HG02623 (cell line): Measurements from ENCODE around the gene PBX2.
A peak's percentile ranks its signal among the peaks of the same experiment; 100 is the strongest.
"Not testable (repeated sequence)": the region's sequence is repeated elsewhere in the genome, so short reads cannot be mapped to it uniquely, and the experiment has no call there.

Experiments used
- ATAC-seq: cut with Tn5 transposase; IDR thresholded peaks from one replicate; pipeline ENCODE4 v1.9.1; 2021; ENCODE audit warnings: moderate library complexity; ENCODE audit not compliant: unreplicated experiment

PBX2 gene

DNA sequence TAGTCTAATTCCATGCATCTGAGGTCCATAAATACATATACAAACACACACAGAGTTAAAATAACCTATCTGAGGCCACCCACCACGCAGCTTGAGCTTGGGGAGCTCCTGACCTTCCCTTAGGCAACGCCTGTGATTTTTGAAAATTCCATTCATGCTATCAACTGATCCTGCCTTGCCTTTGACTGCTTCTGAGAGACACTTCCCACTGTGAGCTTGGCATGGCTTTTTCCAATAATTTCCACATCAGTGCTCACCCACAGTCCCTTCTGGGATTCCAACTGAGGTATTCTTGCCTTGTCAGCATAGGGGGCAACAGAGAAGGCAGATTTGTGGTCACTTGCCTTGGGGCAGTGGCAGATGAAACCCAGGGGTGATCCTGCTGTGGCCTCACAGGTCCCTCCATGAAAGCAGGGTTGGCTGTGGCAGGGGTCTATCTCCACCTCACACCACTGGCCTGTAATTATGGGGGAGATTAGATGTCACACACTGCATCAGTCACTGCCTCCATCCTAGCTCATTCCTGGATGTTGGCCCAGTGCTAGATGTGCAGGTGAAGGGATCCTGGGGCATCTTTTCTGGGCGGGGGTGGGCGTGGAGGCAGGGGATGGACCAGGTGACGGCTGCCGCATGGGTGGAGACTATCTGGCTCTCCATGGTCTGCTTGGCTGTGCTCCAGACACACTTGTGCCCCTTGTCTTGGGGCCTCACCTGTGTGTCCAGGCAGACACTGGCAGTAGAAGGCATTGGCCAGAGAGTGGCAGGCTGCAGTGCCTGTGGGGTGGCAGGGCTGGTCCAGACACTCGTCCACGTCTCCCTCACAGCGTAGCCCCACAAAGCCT is 13.6 kb upstream of the PBX2 start:
- ATAC-seq: no peak

DNA sequence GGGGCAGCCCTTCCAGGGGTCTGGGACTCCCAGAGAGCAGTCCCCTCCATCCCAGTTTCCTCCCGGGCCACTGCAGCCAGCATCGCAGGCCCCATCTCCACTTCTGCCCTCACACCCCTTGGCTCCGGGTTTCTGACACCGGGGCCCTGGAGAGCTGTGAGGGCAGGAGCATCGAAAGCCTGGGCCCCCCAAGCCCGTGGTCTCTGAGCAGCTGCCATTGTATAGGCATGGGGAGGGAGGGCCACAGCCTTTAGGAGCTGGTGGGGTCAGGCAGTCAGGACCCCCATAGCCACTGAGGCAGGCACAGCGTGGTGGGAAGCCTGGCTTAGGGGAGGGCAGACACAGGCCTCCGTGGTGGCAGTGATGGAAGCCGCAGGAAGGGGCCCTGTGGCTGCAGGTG is 12.2 kb upstream of the PBX2 start:
- ATAC-seq: no peak

GRCh38 chr6:32200711-32201475 is 10.9 kb upstream of the PBX2 start:
- ATAC-seq: no peak

DNA sequence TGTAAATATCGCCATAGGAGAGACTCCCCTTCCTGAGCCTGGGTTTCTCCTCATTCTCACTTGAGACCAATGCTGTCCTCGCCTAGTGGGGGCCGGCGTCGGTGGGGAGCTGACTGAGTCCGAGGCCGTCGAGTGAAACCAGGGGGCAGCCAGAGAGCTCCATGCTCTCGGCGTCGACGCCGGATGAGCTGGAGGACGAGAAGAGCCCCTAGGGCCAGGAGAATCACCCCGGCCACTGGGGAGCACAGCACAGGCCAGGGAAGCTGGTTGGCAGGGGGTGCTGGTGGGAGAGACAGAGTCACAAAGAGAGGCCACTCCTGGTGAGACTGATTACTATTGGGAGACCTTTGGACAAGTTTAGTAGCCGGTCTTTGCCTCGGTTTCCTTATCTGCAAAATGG is 8.9 kb upstream of the PBX2 start:
- ATAC-seq: no peak

GRCh38 chr6:32198345-32198696 is 8.3 kb upstream of the PBX2 start:
- no peak for ATAC-seq

DNA sequence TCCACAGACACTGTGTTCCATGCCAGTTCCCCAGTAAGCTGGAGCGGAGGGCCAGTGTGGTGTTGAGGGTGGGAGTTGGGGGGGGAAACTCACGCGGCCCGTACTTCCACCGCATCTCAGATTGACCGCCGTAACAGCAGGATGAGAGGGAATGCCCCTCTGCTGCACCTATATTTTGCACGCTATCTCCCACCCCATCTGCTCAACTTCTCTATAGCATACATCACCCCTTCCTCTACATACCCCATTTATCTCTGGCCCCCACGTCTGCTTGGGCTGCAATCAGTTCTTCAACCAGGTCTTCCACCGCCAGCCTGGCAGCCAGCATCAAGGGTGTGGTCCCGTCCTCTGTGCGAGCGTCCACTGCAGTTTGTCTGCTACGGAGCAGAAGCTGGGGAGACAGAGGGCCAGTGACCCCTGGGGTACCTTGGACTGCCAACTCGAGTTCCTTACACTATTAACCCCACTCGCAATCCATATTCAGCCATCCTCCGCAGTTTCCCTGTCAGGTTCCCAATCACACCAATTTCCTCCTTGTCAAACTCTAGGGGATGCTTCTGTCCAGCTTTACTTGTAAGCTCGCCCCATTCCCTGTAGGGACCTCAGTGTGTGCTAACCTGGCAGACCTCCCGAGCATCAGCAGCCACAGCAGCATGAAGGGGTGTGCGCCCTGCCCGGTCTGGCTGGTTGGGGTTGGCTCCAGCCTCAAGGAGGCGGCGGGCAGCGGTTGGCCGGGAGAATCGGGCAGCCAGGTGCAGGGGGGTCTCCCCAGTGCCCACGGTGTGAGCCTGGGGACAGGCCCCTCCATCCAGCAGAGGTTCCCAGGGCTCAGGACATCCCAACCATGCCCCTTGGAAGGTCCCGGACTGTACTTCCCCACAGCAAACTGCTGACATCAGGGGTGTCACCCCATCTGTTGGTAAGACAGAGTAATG is 6.9 kb upstream of the PBX2 start:
- no peak for ATAC-seq

GRCh38 chr6:32195902-32196681 is 6.1 kb upstream of the PBX2 start:
- ATAC-seq: peak; percentile 75

DNA sequence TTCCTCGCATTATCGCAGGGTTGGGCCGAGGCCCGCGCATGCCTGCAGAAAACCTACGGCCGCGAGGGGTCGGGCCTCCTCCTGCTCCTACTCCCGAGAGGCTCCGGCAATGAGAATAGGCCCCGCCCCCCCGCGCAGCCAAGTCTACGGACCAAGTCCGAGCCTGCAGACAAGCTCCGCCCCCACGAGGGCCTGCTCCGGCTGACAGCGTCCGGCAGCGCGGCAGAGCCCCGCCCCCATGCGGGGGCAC is 5.6 kb upstream of the PBX2 start:
- ATAC-seq: peak; percentile 66

GRCh38 chr6:32194825-32195651 is 5.0 kb upstream of the PBX2 start:
- no peak for ATAC-seq

- no peak for ATAC-seq
These were observed 4.4 kb upstream of the PBX2 start for GRCh38 chr6:32194388-32194787.

DNA sequence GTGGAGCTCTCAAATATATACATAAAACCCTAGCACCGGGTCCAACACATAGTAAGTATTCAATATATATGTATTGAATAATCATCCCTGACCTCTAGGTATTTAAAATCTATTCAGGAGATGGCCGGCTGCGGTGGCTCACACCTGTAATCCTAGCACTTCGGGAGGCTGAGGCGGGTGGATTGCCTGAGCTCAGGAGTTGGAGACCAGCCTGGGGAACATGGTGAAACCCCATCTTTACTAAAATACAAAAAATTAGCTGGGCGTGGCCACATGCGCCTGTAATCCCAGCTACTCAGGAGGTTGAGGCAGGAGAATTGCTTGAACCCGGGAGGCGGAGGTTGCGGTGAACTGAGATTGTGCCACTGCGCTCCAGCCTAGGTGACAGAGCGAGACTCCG is 3.1 kb upstream of the PBX2 start:
- not testable (repeated sequence) for ATAC-seq

GRCh38 chr6:32192608-32193039 is 2.6 kb upstream of the PBX2 start, which contains the start of gene GPSM3:
Gene GPSM3, minus strand, starts transcription at chr6:32192643. Its CDS starts 130 bp downstream, at chr6:32192513.
- no peak for ATAC-seq

DNA sequence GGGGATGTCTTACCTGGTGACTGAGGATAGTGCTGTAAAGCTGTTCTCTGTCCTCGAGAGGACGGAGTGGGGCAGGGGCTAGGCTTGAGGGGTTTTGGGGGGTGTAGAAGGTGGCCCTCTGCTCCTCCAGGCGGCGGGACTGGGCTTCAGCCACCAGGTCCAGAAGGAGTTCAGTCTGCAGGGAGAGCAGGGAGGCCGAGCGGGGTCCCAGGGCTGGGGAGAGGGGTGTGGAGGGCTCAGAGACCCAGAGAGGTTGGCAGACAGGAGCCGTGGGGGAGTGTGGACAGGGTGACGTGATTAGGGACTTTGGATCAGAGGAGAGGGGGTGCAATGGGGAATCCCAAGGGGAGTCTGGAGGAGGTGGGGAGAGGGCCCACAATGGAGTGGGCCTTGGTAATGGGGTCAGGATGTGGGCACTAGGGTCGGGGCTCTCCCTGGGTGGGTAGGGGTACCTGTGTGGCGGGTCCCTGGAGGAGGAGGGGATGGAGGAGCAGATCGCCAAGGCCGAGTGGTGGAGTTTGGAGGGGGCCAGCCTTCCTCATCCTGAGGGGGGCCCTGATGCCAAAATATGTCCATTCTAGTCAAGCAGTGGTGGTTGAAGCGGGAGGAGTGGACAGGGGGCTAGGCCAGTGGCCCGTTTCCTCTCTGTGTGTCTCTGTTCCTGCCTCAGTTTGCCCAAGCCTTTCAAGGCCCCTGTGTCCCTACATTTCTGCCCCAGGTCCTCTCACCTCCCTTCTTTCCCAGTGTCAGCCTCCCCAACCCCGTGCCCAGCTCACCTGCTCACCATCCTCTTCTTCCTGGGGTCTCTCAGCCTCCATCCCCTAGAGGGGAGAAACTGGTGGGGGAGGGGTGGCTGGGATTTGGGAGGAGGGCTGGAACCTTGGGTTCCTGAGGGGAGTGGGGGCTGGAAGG is 1.9 kb upstream of the PBX2 start:
- no peak for ATAC-seq

GRCh38 chr6:32190911-32191677 is 1.1 kb upstream of the PBX2 start:
- no peak for ATAC-seq

GRCh38 chr6:32189742-32190053 is 304 bp downstream of the PBX2 start:
- ATAC-seq: no peak

- no peak for ATAC-seq
These were observed 797 bp downstream of the PBX2 start for GRCh38 chr6:32189069-32189741.

- no peak for ATAC-seq
These were observed 1.5 kb downstream of the PBX2 start for GRCh38 chr6:32188381-32189068.
